ENCODE results near the gene RELL1.
A peak's percentile ranks its signal among the peaks of the same experiment; 100 is the strongest.

The RELL1 gene

GRCh38 chr4:37686373-37687193, at the start of gene RELL1:
Gene RELL1 (minus strand): TSS chr4:37686376. CDS start chr4:37686287, 89 bp downstream.
- DNase-seq (ENCODE audit: low read depth, low spot score), result peak; percentile 100

GRCh38 chr4:37735578-37735977, 49.4 kb upstream of the RELL1 start:
- no peak for DNase-seq (ENCODE audit: low read depth, low spot score)

GRCh38 chr4:37734989-37735388, 48.8 kb upstream of the RELL1 start:
- no peak for DNase-seq (ENCODE audit: low read depth, low spot score)

- no peak for DNase-seq (ENCODE audit: low read depth, low spot score)
Measured at GRCh38 chr4:37733240-37733867, 47.2 kb upstream of the RELL1 start.

GRCh38 chr4:37732526-37733186, 46.5 kb upstream of the RELL1 start:
- DNase-seq (ENCODE audit: low read depth, low spot score), result no peak

- DNase-seq (ENCODE audit: low read depth, low spot score), result no peak
Measured at GRCh38 chr4:37729649-37730004, 43.5 kb upstream of the RELL1 start.

GRCh38 chr4:37728064-37728463, 41.9 kb upstream of the RELL1 start:
- no peak for DNase-seq (ENCODE audit: low read depth, low spot score)

GRCh38 chr4:37727635-37728034, 41.5 kb upstream of the RELL1 start:
- no peak for DNase-seq (ENCODE audit: low read depth, low spot score)

- DNase-seq (ENCODE audit: low read depth, low spot score), result no peak
Measured at GRCh38 chr4:37726666-37727065, 40.5 kb upstream of the RELL1 start.

- no peak for DNase-seq (ENCODE audit: low read depth, low spot score)
Measured at GRCh38 chr4:37725718-37726117, 39.5 kb upstream of the RELL1 start.

GRCh38 chr4:37723067-37723466, 36.9 kb upstream of the RELL1 start:
- DNase-seq (ENCODE audit: low read depth, low spot score), result no peak

- peak; percentile 23 for DNase-seq (ENCODE audit: low read depth, low spot score)
Measured at GRCh38 chr4:37721995-37722638, 35.9 kb upstream of the RELL1 start.

GRCh38 chr4:37719021-37719420, 32.8 kb upstream of the RELL1 start:
- no peak for DNase-seq (ENCODE audit: low read depth, low spot score)

GRCh38 chr4:37717576-37717975, 31.4 kb upstream of the RELL1 start:
- no peak for DNase-seq (ENCODE audit: low read depth, low spot score)

GRCh38 chr4:37715889-37716402, 29.8 kb upstream of the RELL1 start:
- no peak for DNase-seq (ENCODE audit: low read depth, low spot score)

GRCh38 chr4:37710491-37710890, 24.3 kb upstream of the RELL1 start:
- DNase-seq (ENCODE audit: low read depth, low spot score), result no peak

GRCh38 chr4:37706032-37706431, 19.9 kb upstream of the RELL1 start:
- DNase-seq (ENCODE audit: low read depth, low spot score), result no peak

- DNase-seq (ENCODE audit: low read depth, low spot score), result no peak
Measured at GRCh38 chr4:37705571-37705970, 19.4 kb upstream of the RELL1 start.

- DNase-seq (ENCODE audit: low read depth, low spot score), result no peak
Measured at GRCh38 chr4:37699868-37700481, 13.8 kb upstream of the RELL1 start.

GRCh38 chr4:37697566-37697965, 11.4 kb upstream of the RELL1 start:
- DNase-seq (ENCODE audit: low read depth, low spot score), result no peak

- no peak for DNase-seq (ENCODE audit: low read depth, low spot score)
Measured at GRCh38 chr4:37693450-37694190, 7.4 kb upstream of the RELL1 start.
